Peyer's patch (tissue), 4 donors: ENCODE results near the gene WDFY4. TPM values are rescaled to one million over a fixed set of nuclear protein-coding genes. Genes with fewer than 3 reads are reported as not detected.

ENCODE experiments used
- DNase-seq, 3 donors: peaks; one replicate each; pipeline ENCODE4 v3.0.0-alpha.2; 2017 to 2019
- H3K27ac ChIP-seq, 4 donors: fragments of 200-600 bp; sonication (generic); one replicate each; pipeline ENCODE4 v1.5.1; 2016 to 2019
- H3K27me3 ChIP-seq, 2 donors: fragments of 200-600 bp; sonication (generic); one replicate each; pipeline ENCODE4 v1.5.1; 2019
- H3K36me3 ChIP-seq, 3 donors: fragments of 200-600 bp; sonication (generic); one replicate each; pipeline ENCODE4 v1.5.1; 2016 to 2019
- H3K4me1 ChIP-seq, 4 donors: fragments of 200-600 bp; sonication (generic); one replicate each; pipeline ENCODE4 v1.5.1; 2016 to 2019
- H3K4me3 ChIP-seq, 4 donors: fragments of 200-600 bp; sonication (generic); 1 replicate in 3 of 4; 2 replicates in 1 of 4; pipeline ENCODE4 v1.5.1; 2016 to 2019; ENCODE audit warnings: mild to moderate bottlenecking in 1 of 4
- H3K9me3 ChIP-seq, 4 donors: fragments of 200-600 bp; sonication (generic); one replicate each; pipeline ENCODE4 v1.5.1; 2016 to 2019; ENCODE audit warnings: mild to moderate bottlenecking in 1 of 4
- POLR2A ChIP-seq, 2 donors: fragments of 450-650 bp; IDR thresholded peaks; one replicate each; pipeline ENCODE4 v1.5.1; 2017; ENCODE audit warnings: antibody characterized with exemption in 2 of 2, mild to moderate bottlenecking in 2 of 2, moderate library complexity in 2 of 2
- total RNA-seq, 4 donors: library from RNA; depleted of rRNA; stranded (reverse); fragments of >200 nt; gene quantifications; one replicate each; pipeline ENCODE4 v1.1.0, GENCODE V29; 2016
- TF ChIP-seq, protein P1 (sequence below), 6 experiments: fragments of 450-650 bp in 4 of 6; fragments of 200-600 bp in 2 of 6; sonication (generic) in 1 of 6; IDR thresholded peaks; one replicate each; pipeline ENCODE4 v1.5.1; 2017 to 2019; ENCODE audit warnings: antibody characterized with exemption in 6 of 6, mild to moderate bottlenecking in 3 of 6, moderate library complexity in 1 of 6

The WDFY4 gene
- total RNA-seq, 4 donors from 2014 or later: 0.53 to 102 (median 4.6) TPM

DNA sequence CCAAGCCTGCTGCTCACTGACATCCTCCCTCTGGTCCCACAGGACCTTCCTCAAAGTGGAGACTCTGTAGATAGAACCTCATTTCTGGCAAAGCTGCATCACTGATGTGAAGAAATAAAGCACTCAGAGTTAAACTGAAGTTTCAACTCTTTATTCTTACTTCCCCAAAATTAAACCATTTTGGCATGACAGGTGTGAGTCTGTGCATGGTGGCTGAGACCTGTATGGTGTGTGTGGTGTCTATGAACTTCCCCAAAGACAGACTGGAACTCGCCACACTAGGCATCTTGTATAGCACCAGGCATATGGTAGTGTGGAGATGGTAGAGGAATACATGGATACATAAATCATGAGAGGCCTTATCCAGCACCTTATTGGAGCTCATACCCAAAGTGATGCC, 6.6 kb upstream of the WDFY4 start:
- TF ChIP-seq, protein P1, sequence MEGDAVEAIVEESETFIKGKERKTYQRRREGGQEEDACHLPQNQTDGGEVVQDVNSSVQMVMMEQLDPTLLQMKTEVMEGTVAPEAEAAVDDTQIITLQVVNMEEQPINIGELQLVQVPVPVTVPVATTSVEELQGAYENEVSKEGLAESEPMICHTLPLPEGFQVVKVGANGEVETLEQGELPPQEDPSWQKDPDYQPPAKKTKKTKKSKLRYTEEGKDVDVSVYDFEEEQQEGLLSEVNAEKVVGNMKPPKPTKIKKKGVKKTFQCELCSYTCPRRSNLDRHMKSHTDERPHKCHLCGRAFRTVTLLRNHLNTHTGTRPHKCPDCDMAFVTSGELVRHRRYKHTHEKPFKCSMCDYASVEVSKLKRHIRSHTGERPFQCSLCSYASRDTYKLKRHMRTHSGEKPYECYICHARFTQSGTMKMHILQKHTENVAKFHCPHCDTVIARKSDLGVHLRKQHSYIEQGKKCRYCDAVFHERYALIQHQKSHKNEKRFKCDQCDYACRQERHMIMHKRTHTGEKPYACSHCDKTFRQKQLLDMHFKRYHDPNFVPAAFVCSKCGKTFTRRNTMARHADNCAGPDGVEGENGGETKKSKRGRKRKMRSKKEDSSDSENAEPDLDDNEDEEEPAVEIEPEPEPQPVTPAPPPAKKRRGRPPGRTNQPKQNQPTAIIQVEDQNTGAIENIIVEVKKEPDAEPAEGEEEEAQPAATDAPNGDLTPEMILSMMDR (IDR thresholded peaks at IDR 0.05): no peak
- TF ChIP-seq POLR2A (IDR thresholded peaks at IDR 0.05): no peak
- H3K4me1 ChIP-seq: no peaks in the 10 kb centered on the region

DNA sequence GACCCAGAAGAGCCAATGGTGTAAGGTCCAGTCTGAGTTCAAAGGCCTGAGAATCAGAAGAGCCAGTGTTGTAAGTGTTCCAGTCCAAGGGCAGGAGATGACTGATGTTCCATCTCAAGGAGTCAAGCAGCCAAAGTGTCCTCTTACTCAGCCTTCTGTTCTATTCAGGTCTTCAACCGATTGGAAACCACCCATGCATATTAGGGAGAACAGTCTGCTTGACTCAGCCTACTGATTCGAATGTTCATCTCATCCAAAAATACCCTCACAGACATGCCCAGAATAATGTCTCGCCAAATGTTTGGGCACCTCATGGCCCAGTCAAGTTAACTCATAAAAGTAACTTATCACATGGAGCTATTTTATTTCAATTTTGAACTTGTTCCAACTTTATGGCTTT, 2.9 kb upstream of the WDFY4 start:
- Histone ChIP-seq H3K4me1 (no peaks in the 10 kb centered on the region), H3K36me3 (no peaks in the 10 kb centered on the region), H3K27me3 (no peaks in the 10 kb centered on the region), H3K27ac (peak overlapping the region in 1 of 4 donors; percentile 28), H3K9me3 (peaks cover 0 to 3% (median 0%) of the 10 kb centered on the region in 4 donors), H3K4me3 (no peak overlapping the region)
- TF ChIP-seq, protein P1 (IDR thresholded peaks at IDR 0.05): no peak
- no peak for TF ChIP-seq POLR2A (IDR thresholded peaks at IDR 0.05)
- DNase-seq: no peak

More for the DNA sequence above, 6.6 kb upstream of the WDFY4 start:
- peak in 1 of 3 donors; percentile 49 for DNase-seq
- H3K27ac ChIP-seq: peak overlapping the region in 1 of 4 donors; percentile 47
- no peak overlapping the region for H3K4me3 ChIP-seq
- H3K27me3 ChIP-seq: no peaks in the 10 kb centered on the region
- peaks cover 0 to 3% (median 0%) of the 10 kb centered on the region in 4 donors for H3K9me3 ChIP-seq
- H3K36me3 ChIP-seq: no peaks in the 10 kb centered on the region

DNA sequence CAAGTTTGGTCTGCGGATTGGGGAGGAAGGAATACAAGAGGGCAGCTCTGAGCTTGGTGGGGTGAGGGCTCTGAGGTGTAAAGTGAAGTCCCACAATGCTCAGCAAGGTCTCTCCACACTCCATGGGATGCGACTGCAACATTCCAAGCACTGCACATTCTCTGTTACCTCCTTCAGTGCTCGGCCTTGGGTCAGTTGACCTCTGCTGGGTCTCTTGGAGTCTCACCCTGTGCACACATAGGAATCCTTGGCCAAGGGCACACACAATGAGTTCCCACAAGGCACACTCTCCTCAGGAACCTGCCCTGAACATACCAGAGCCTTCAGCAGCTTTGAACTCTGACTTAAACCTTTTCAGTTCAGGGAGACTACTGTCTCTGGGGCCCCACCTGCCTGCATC, 2.4 kb upstream of the WDFY4 start:
- no peak overlapping the region for H3K4me3 ChIP-seq
- TF ChIP-seq POLR2A (IDR thresholded peaks at IDR 0.05): no peak
- TF ChIP-seq, protein P1 (IDR thresholded peaks at IDR 0.05): no peak
- H3K4me1 ChIP-seq: no peaks in the 10 kb centered on the region
- no peaks in the 10 kb centered on the region for H3K36me3 ChIP-seq
- no peaks in the 10 kb centered on the region for H3K27me3 ChIP-seq
- no peak for DNase-seq
- peak overlapping the region in 1 of 4 donors; percentile 27 for H3K27ac ChIP-seq
- H3K9me3 ChIP-seq: peaks cover 0 to 3% (median 0%) of the 10 kb centered on the region in 4 donors

DNA sequence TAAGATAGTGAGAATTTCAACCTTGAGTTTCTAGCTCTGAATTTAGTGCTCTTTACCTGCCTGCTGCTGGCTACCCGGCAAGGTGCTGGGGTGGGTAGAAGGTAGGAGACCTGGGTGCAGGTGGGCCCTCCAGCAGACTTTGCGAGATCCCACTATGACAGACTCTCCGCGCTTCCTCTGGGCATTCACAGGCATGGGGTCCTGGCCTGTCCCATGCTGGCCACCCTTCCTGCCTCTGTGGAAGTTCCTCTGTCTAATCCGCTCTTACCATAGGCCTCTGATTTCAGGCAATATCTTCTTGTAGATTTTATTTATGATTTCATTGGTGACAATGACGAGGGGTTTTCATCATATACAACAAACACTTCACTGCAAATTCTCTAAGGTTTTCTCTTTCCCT, 1.2 kb upstream of the WDFY4 start:
- no peak for DNase-seq
- Histone ChIP-seq H3K36me3 (no peaks in the 10 kb centered on the region), H3K4me1 (no peaks in the 10 kb centered on the region), H3K9me3 (peaks cover 0 to 3% (median 0%) of the 10 kb centered on the region in 4 donors), H3K27ac (peak overlapping the region in 2 of 4 donors; percentile 87 to 88), H3K27me3 (no peaks in the 10 kb centered on the region), H3K4me3 (no peak overlapping the region)
- TF ChIP-seq POLR2A (IDR thresholded peaks at IDR 0.05): no peak
- TF ChIP-seq, protein P1 (IDR thresholded peaks at IDR 0.05): no peak

DNA sequence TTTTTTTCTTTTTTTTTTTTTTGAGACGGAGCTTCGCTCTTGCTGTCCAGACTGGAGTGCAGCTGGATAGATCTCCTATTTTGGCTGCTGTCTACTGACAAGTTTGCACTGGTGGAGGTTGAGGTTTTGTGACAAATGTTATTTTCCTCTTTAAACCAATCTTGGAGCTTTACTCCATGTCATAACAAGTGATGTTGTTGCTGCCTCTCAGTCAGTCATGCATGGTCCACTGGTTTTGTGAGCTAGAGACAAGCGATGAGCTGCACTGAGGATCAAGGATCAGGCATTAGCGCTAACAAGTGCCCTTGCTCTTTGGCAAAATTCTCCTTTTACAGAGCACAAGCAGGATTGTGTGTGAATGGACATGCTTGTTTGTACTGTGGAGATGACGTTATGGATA, 805 bp upstream of the WDFY4 start:
- no peak overlapping the region for H3K4me3 ChIP-seq
- peaks cover 0 to 3% (median 0%) of the 10 kb centered on the region in 4 donors for H3K9me3 ChIP-seq
- no peaks in the 10 kb centered on the region for H3K4me1 ChIP-seq
- no peak for TF ChIP-seq POLR2A (IDR thresholded peaks at IDR 0.05)
- TF ChIP-seq, protein P1 (IDR thresholded peaks at IDR 0.05): no peak
- DNase-seq: peak in 1 of 3 donors; percentile 69
- no peaks in the 10 kb centered on the region for H3K27me3 ChIP-seq
- no peaks in the 10 kb centered on the region for H3K36me3 ChIP-seq
- peak overlapping the region in 2 of 4 donors; percentile 87 to 88 for H3K27ac ChIP-seq

DNA sequence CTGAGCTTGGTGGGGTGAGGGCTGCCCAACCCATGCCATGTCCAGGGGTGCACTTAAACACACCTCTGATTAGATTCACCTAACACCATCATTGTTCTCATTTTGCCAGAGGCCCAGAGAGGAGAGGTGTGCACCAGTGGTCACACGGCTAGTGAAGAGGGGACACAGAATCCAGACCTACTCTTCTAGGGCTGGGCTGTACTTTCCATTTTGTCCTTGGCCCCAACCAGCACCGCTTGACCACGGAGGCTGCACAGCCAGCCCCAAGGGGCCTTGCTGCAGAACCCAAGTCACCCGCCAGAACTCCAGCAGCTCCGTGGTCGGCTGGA, 246 bp upstream of the WDFY4 start:
- no peaks in the 10 kb centered on the region for H3K36me3 ChIP-seq
- TF ChIP-seq POLR2A (IDR thresholded peaks at IDR 0.05): no peak
- TF ChIP-seq, protein P1 (IDR thresholded peaks at IDR 0.05): no peak
- peaks cover 0 to 3% (median 0%) of the 10 kb centered on the region in 4 donors for H3K9me3 ChIP-seq
- no peaks in the 10 kb centered on the region for H3K27me3 ChIP-seq
- no peaks in the 10 kb centered on the region for H3K4me1 ChIP-seq
- H3K27ac ChIP-seq: peak overlapping the region in 3 of 4 donors; percentile 44 to 88 (median 87)
- peak overlapping the region in 1 of 4 donors; percentile 47 for H3K4me3 ChIP-seq
- DNase-seq: no peak
